WERI-Rb-1 (cell line): ENCODE results near the gene SKAP1.
"Not testable (repeated sequence)": the region's sequence is repeated elsewhere in the genome, so short reads cannot be mapped to it uniquely, and the experiment has no call there.

ENCODE experiments used
- DNase-seq: peaks from one replicate; pipeline ENCODE4 v3.0.0-alpha.2; 2020
- H3K27ac ChIP-seq: fragments of 250-450 bp; sonication (Bioruptor Pico); 2 replicates; pipeline ENCODE4 v1.5.1; 2020; ENCODE audit warnings: mild to moderate bottlenecking, moderate library complexity
- H3K27me3 ChIP-seq: fragments of 250-450 bp; sonication (Bioruptor Pico); 2 replicates; pipeline ENCODE4 v1.5.1; 2021; ENCODE audit warnings: mild to moderate bottlenecking, low read depth, moderate library complexity; ENCODE audit not compliant: insufficient read depth, severe bottlenecking
- H3K36me3 ChIP-seq: fragments of 250-450 bp; sonication (Bioruptor Pico); 2 replicates; pipeline ENCODE4 v1.5.1; 2020; ENCODE audit warnings: mild to moderate bottlenecking, moderate library complexity
- H3K4me3 ChIP-seq: 2 replicates; pipeline ENCODE4 v1.5.1; 2011; ENCODE audit warnings: low read depth, mild to moderate bottlenecking, control low read depth, low read length
- H3K9me3 ChIP-seq: fragments of 250-450 bp; sonication (Bioruptor Pico); 2 replicates; pipeline ENCODE4 v1.5.1; 2021; ENCODE audit warnings: mild to moderate bottlenecking, moderate library complexity; ENCODE audit not compliant: severe bottlenecking
- TF ChIP-seq, protein P1 (sequence below): IDR thresholded peaks from 2 replicates; pipeline ENCODE4 v1.5.1; 2011; ENCODE audit warnings: low read depth, mild to moderate bottlenecking, control low read depth, inconsistent platforms, low read length

SKAP1 gene

GRCh38 chr17:48416971-48417370 lies 13.0 kb downstream of the SKAP1 start:
- Histone ChIP-seq H3K36me3 (no peaks in the 10 kb centered on the region), H3K4me3 (no peak overlapping the region), H3K27me3 (peaks cover 98% of the 10 kb centered on the region), H3K9me3 (peaks cover 6% of the 10 kb centered on the region), H3K27ac (no peak overlapping the region)
- no peak for DNase-seq
- TF ChIP-seq, protein P1, sequence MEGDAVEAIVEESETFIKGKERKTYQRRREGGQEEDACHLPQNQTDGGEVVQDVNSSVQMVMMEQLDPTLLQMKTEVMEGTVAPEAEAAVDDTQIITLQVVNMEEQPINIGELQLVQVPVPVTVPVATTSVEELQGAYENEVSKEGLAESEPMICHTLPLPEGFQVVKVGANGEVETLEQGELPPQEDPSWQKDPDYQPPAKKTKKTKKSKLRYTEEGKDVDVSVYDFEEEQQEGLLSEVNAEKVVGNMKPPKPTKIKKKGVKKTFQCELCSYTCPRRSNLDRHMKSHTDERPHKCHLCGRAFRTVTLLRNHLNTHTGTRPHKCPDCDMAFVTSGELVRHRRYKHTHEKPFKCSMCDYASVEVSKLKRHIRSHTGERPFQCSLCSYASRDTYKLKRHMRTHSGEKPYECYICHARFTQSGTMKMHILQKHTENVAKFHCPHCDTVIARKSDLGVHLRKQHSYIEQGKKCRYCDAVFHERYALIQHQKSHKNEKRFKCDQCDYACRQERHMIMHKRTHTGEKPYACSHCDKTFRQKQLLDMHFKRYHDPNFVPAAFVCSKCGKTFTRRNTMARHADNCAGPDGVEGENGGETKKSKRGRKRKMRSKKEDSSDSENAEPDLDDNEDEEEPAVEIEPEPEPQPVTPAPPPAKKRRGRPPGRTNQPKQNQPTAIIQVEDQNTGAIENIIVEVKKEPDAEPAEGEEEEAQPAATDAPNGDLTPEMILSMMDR, result no peak

- Histone ChIP-seq H3K4me3 (no peak overlapping the region), H3K36me3 (no peaks in the 10 kb centered on the region), H3K27ac (no peak overlapping the region), H3K27me3 (peaks cover 99% of the 10 kb centered on the region), H3K9me3 (no peaks in the 10 kb centered on the region)
- no peak for DNase-seq
- TF ChIP-seq, protein P1, result no peak
Measured at GRCh38 chr17:48413613-48414405, 16.2 kb downstream of the SKAP1 start.

DNA sequence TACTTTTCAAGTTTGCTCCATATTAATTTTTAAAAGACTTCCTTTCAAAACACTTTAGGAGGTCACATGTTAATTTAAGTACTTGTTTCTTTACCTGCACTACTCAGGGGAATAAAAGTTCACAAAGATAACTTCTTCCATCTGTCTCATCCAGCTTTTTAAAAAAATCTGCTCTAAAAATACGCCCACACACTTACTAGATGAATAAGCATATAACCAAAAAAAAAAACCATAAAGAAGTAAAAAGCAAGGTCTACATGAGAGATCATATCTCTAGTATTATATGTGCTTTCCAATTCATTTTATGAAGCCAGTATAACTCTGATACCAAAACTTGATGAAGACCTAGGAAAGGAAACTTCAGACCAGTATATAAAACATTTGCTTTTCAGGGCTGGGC lies 17.2 kb downstream of the SKAP1 start:
- no peak overlapping the region for H3K4me3 ChIP-seq
- H3K27me3 ChIP-seq, result peaks cover 99% of the 10 kb centered on the region
- TF ChIP-seq, protein P1, result no peak

GRCh38 chr17:48410821-48411220 lies 19.2 kb downstream of the SKAP1 start:
- H3K27me3 ChIP-seq, result peaks cover 99% of the 10 kb centered on the region
- not testable (repeated sequence) for DNase-seq, H3K36me3 ChIP-seq, H3K4me3 ChIP-seq, H3K9me3 ChIP-seq, H3K27ac ChIP-seq

More for the DNA sequence above, 17.2 kb downstream of the SKAP1 start:
- DNase-seq, result no peak
- Histone ChIP-seq H3K36me3 (no peaks in the 10 kb centered on the region), H3K27ac (no peak overlapping the region), H3K9me3 (no peaks in the 10 kb centered on the region)

GRCh38 chr17:48409607-48410006 lies 20.4 kb downstream of the SKAP1 start:
- H3K27ac ChIP-seq, result no peak overlapping the region
- TF ChIP-seq, protein P1, result no peak
- no peak for DNase-seq
- no peak overlapping the region for H3K4me3 ChIP-seq
- no peaks in the 10 kb centered on the region for H3K36me3 ChIP-seq
- peaks cover 99% of the 10 kb centered on the region for H3K27me3 ChIP-seq
- H3K9me3 ChIP-seq, result no peaks in the 10 kb centered on the region

DNA sequence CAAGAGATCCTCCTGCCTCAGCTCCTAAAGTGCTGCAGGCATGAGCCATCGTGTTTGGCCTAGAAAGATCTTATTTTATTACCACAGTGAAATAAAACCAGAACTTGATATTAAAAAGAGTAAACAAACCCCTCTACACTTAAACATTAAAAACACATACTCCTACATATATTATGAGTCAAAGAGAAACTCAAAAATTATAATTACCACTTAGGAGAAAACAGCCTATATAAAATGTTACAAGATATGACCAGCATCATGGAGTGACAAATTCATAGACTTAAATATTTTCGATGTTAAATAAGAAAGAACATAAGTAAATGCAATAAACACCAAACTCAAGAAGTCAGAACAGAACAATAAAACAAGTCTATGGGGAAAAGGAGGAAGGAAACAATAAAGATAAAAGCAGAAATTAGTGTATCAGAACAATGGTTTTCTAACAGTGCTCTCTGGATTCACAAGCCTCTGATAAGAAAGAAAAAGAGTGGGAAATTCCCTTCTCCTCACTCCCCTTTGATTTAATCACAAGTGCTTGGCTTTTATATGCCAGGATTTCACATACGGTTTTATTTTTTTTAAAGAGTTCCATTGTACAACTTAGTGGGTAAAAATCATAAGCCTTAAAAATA lies 23.0 kb downstream of the SKAP1 start:
- TF ChIP-seq, protein P1, result no peak
- peaks cover 99% of the 10 kb centered on the region for H3K27me3 ChIP-seq
- no peak for DNase-seq

More for the DNA sequence above, 23.0 kb downstream of the SKAP1 start:
- Histone ChIP-seq H3K4me3 (no peak overlapping the region), H3K9me3 (no peaks in the 10 kb centered on the region), H3K27ac (no peak overlapping the region), H3K36me3 (no peaks in the 10 kb centered on the region)
